Measurements from ENCODE around the gene KCNJ15.
"Not testable (repeated sequence)": the region's sequence is repeated elsewhere in the genome, so short reads cannot be mapped to it uniquely, and the experiment has no call there.

KCNJ15 gene

GRCh38 chr21:38256599-38257302 is at the start of gene KCNJ15:
Gene KCNJ15 (plus strand): TSS chr21:38256991. CDS start chr21:38299262, 42,271 bp downstream.
- no peak for DNase-seq (ENCODE audit: low spot score)

GRCh38 chr21:38208118-38208517 is 48.7 kb upstream of the KCNJ15 start:
- no peak for DNase-seq (ENCODE audit: low spot score)

GRCh38 chr21:38211321-38211720 is 45.5 kb upstream of the KCNJ15 start:
- DNase-seq (ENCODE audit: low spot score) = no peak

- no peak for DNase-seq (ENCODE audit: low spot score)
Observed at GRCh38 chr21:38212706-38213105, 44.1 kb upstream of the KCNJ15 start.

GRCh38 chr21:38219049-38219628 is 37.7 kb upstream of the KCNJ15 start:
- peak; percentile 6 for DNase-seq (ENCODE audit: low spot score)

- DNase-seq (ENCODE audit: low spot score) = no peak
Observed at GRCh38 chr21:38220270-38220737, 36.5 kb upstream of the KCNJ15 start.

GRCh38 chr21:38221594-38221993 is 35.2 kb upstream of the KCNJ15 start:
- no peak for DNase-seq (ENCODE audit: low spot score)

GRCh38 chr21:38223893-38224540 is 32.8 kb upstream of the KCNJ15 start:
- no peak for DNase-seq (ENCODE audit: low spot score)

GRCh38 chr21:38227401-38227800 is 29.4 kb upstream of the KCNJ15 start:
- no peak for DNase-seq (ENCODE audit: low spot score)

- DNase-seq (ENCODE audit: low spot score) = no peak
Observed at GRCh38 chr21:38228115-38228514, 28.7 kb upstream of the KCNJ15 start.

- no peak for DNase-seq (ENCODE audit: low spot score)
Observed at GRCh38 chr21:38228537-38228936, 28.3 kb upstream of the KCNJ15 start.

GRCh38 chr21:38229260-38229877 is 27.4 kb upstream of the KCNJ15 start:
- DNase-seq (ENCODE audit: low spot score) = no peak

GRCh38 chr21:38234395-38235142 is 22.2 kb upstream of the KCNJ15 start:
- no peak for DNase-seq (ENCODE audit: low spot score)

GRCh38 chr21:38235251-38235650 is 21.5 kb upstream of the KCNJ15 start:
- DNase-seq (ENCODE audit: low spot score) = not testable (repeated sequence)

- DNase-seq (ENCODE audit: low spot score) = no peak
Observed at GRCh38 chr21:38236232-38236631, 20.6 kb upstream of the KCNJ15 start.

- DNase-seq (ENCODE audit: low spot score) = no peak
Observed at GRCh38 chr21:38239672-38240071, 17.1 kb upstream of the KCNJ15 start.

GRCh38 chr21:38240129-38240528 is 16.7 kb upstream of the KCNJ15 start:
- no peak for DNase-seq (ENCODE audit: low spot score)

GRCh38 chr21:38241029-38241740 is 15.6 kb upstream of the KCNJ15 start:
- no peak for DNase-seq (ENCODE audit: low spot score)

- no peak for DNase-seq (ENCODE audit: low spot score)
Observed at GRCh38 chr21:38242061-38242460, 14.7 kb upstream of the KCNJ15 start.

GRCh38 chr21:38243732-38244406 is 12.9 kb upstream of the KCNJ15 start:
- DNase-seq (ENCODE audit: low spot score) = no peak

GRCh38 chr21:38244407-38244787 is 12.4 kb upstream of the KCNJ15 start:
- DNase-seq (ENCODE audit: low spot score) = no peak

All from putamen (tissue), 1 donor.